ENCODE data around the gene LRRTM4. TPM values are rescaled to one million over a fixed set of nuclear protein-coding genes. Genes with fewer than 3 reads are reported as not detected.

LRRTM4 gene
- total RNA-seq, 2 donors from 2014 or later: 7.0 to 21.1 TPM

DNA sequence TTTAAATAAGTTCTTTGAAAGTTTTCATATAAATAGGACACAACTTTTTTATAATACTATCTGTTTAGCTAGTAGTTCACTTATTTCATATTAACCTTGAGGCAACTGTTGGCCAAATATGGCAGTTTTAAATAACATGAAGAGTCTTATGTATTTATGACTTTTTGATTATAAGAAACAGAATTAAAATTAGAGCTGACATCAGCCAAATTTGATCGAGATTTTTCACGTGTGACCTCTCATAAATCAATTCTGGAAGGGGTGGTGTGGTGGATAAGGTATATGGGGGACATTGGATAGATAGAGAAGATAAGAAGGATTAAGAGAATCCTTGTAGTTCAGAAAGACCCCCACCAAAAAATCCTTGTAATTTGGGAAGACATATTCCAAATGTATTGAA lies 776.6 kb downstream of the LRRTM4 start:
- TF ChIP-seq, protein P1, sequence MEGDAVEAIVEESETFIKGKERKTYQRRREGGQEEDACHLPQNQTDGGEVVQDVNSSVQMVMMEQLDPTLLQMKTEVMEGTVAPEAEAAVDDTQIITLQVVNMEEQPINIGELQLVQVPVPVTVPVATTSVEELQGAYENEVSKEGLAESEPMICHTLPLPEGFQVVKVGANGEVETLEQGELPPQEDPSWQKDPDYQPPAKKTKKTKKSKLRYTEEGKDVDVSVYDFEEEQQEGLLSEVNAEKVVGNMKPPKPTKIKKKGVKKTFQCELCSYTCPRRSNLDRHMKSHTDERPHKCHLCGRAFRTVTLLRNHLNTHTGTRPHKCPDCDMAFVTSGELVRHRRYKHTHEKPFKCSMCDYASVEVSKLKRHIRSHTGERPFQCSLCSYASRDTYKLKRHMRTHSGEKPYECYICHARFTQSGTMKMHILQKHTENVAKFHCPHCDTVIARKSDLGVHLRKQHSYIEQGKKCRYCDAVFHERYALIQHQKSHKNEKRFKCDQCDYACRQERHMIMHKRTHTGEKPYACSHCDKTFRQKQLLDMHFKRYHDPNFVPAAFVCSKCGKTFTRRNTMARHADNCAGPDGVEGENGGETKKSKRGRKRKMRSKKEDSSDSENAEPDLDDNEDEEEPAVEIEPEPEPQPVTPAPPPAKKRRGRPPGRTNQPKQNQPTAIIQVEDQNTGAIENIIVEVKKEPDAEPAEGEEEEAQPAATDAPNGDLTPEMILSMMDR (conservative IDR thresholded peaks at IDR 0.05): no peak
- H3K4me1 ChIP-seq (ENCODE audit: control insufficient read depth, insufficient read depth, low read length): no peaks in the 10 kb centered on the region
- WGBS, 2 experiments (ENCODE audit: insufficient coverage in 1 of 2, insufficient read length in 1 of 2): 96 to 100% methylated on average over 2 of the region's 2 CpGs
- no peaks in the 10 kb centered on the region for H3K27me3 ChIP-seq (ENCODE audit: control insufficient read depth, insufficient read depth, low read length, poor library complexity, severe bottlenecking)
- H3K27ac Mint-ChIP-seq: no peak overlapping the region
- peaks cover 7% of the 10 kb centered on the region for H3K4me1 Mint-ChIP-seq
- peaks cover 4% of the 10 kb centered on the region for H3K36me3 Mint-ChIP-seq (ENCODE audit: low read depth)
- H3K36me3 ChIP-seq (ENCODE audit: control insufficient read depth, insufficient read depth, low read length): no peaks in the 10 kb centered on the region
- no peak overlapping the region for H3K4me3 Mint-ChIP-seq
- H3K27ac ChIP-seq (ENCODE audit: low read depth, low read length): no peak overlapping the region
- no peaks in the 10 kb centered on the region for H3K27me3 Mint-ChIP-seq (ENCODE audit: insufficient read depth)
- no peak overlapping the region for H3K4me3 ChIP-seq (ENCODE audit: low read length)
- H3K9me3 Mint-ChIP-seq: peaks cover 3% of the 10 kb centered on the region
- no peak overlapping the region for H3K9ac ChIP-seq (ENCODE audit: extremely low read depth, low read length, poor library complexity, severe bottlenecking)
- no peaks in the 10 kb centered on the region for H3K9me3 ChIP-seq (ENCODE audit: control insufficient read depth, low read length)
- DNase-seq: no peak

DNA sequence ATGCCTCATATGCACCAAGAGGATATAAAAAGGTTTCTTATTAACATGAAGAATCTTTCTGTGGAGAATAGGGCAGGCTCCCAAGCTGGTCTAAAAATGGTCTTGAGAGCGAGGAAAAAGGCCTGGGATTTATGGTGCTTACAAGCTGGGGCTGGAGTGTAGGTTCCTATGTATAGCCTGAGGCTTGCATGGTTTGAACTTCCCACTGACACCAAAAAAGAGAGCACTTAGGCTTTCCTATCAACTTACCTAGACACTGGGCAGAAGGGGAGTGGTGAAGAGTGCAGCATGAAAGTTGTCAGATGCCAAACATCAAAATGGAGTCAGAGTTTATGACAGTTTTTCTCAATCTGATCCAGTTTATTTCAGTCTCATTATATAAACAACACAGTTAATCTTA lies 784.6 kb downstream of the LRRTM4 start:
- H3K36me3 ChIP-seq (ENCODE audit: control insufficient read depth, insufficient read depth, low read length): no peaks in the 10 kb centered on the region
- DNase-seq: no peak
- WGBS, 2 experiments (ENCODE audit: insufficient coverage in 1 of 2, insufficient read length in 1 of 2): 90 to 100% methylated on average over 1 of the region's 1 CpG
- Mint-ChIP-seq H3K27me3 (ENCODE audit: insufficient read depth) (no peaks in the 10 kb centered on the region), H3K4me1 (peaks cover 16% of the 10 kb centered on the region), H3K9me3 (no peaks in the 10 kb centered on the region), H3K4me3 (no peak overlapping the region), H3K27ac (no peak overlapping the region), H3K36me3 (ENCODE audit: low read depth) (no peaks in the 10 kb centered on the region)
- no peak overlapping the region for H3K4me3 ChIP-seq (ENCODE audit: low read length)
- H3K27me3 ChIP-seq (ENCODE audit: control insufficient read depth, insufficient read depth, low read length, poor library complexity, severe bottlenecking): no peaks in the 10 kb centered on the region
- no peak overlapping the region for H3K27ac ChIP-seq (ENCODE audit: low read depth, low read length)
- TF ChIP-seq, protein P1 (conservative IDR thresholded peaks at IDR 0.05): no peak
- H3K4me1 ChIP-seq (ENCODE audit: control insufficient read depth, insufficient read depth, low read length): peaks cover 3% of the 10 kb centered on the region
- no peaks in the 10 kb centered on the region for H3K9me3 ChIP-seq (ENCODE audit: control insufficient read depth, low read length)
- H3K9ac ChIP-seq (ENCODE audit: extremely low read depth, low read length, poor library complexity, severe bottlenecking): no peak overlapping the region

DNA sequence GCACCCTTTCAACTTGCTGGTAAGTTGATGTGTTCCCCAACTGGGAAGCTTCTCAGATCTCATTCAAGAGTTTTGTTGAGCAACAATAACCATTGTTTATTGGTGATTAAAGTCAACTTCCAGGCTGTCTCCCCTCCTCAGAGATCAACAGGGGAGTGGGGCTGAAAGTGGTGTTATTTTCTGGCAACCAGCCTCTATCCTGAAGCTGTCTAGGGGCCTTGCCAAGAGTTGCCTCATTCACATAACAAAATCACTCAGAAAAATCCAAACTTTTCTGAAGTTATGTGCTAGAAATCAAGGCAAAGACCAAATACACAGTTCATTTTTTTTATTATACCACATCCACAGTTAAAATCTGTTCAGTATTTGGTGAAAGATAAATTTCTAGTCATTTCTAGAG lies 788.4 kb downstream of the LRRTM4 start:
- Histone ChIP-seq H3K9me3 (ENCODE audit: control insufficient read depth, low read length) (no peaks in the 10 kb centered on the region), H3K4me1 (ENCODE audit: control insufficient read depth, insufficient read depth, low read length) (peaks cover 3% of the 10 kb centered on the region), H3K4me3 (ENCODE audit: low read length) (no peak overlapping the region), H3K36me3 (ENCODE audit: control insufficient read depth, insufficient read depth, low read length) (no peaks in the 10 kb centered on the region), H3K27ac (ENCODE audit: low read depth, low read length) (no peak overlapping the region), H3K27me3 (ENCODE audit: control insufficient read depth, insufficient read depth, low read length, poor library complexity, severe bottlenecking) (no peaks in the 10 kb centered on the region), H3K9ac (ENCODE audit: extremely low read depth, low read length, poor library complexity, severe bottlenecking) (no peak overlapping the region)
- peaks cover 4% of the 10 kb centered on the region for H3K9me3 Mint-ChIP-seq
- DNase-seq: no peak
- no peaks in the 10 kb centered on the region for H3K36me3 Mint-ChIP-seq (ENCODE audit: low read depth)
- TF ChIP-seq, protein P1 (conservative IDR thresholded peaks at IDR 0.05): no peak
- H3K4me3 Mint-ChIP-seq: no peak overlapping the region
- H3K4me1 Mint-ChIP-seq: peaks cover 17% of the 10 kb centered on the region
- H3K27ac Mint-ChIP-seq: no peak overlapping the region
- no peaks in the 10 kb centered on the region for H3K27me3 Mint-ChIP-seq (ENCODE audit: insufficient read depth)

All from endodermal cell (in vitro differentiated cells).